HG03095 (cell line): ENCODE results near the gene FAM131B.

Experiments used
- ATAC-seq: cut with Tn5 transposase; IDR thresholded peaks from one replicate; pipeline ENCODE4 v1.9.1; 2021; ENCODE audit warnings: moderate library complexity; ENCODE audit not compliant: unreplicated experiment

Gene FAM131B

DNA sequence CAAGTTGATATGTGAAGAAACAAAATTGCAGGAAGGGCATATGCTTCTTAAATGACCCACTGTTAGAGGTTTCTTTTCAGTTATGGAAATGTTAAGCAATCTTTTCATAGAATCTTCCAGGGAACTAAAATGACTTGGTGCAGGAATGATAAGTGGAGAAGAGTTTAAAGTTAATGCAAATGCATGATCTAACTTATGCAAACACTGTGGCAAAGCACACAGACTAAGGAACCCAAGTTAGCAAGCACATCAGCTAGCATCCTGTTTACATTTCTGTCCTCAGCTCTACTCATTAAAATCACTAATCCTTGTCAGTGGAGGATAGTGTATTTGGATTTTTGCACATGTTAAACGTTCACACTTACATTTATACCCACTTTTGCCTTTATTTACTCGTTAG lies 37.3 kb downstream of the FAM131B start:
- ATAC-seq: no peak

DNA sequence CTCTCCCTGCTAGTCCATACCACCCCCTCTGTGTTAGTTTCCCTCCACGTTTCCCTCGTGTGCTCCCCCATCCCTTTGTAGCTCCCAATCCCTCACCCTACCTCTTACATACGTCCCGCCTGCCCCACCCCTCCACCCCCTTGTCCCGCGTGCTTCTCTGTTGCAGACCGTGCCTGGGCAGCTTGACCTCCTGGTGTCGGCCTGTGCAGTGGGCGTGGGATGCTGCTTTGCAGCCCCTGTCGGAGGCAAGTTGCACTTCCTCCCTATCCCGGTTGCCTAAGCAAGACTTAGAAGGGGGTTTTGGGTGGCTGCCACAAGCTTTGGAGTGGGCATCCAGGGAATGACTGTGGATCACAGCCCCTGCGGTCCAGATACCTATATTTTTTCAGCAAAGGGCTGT lies 38.9 kb downstream of the FAM131B start:
- ATAC-seq: no peak

DNA sequence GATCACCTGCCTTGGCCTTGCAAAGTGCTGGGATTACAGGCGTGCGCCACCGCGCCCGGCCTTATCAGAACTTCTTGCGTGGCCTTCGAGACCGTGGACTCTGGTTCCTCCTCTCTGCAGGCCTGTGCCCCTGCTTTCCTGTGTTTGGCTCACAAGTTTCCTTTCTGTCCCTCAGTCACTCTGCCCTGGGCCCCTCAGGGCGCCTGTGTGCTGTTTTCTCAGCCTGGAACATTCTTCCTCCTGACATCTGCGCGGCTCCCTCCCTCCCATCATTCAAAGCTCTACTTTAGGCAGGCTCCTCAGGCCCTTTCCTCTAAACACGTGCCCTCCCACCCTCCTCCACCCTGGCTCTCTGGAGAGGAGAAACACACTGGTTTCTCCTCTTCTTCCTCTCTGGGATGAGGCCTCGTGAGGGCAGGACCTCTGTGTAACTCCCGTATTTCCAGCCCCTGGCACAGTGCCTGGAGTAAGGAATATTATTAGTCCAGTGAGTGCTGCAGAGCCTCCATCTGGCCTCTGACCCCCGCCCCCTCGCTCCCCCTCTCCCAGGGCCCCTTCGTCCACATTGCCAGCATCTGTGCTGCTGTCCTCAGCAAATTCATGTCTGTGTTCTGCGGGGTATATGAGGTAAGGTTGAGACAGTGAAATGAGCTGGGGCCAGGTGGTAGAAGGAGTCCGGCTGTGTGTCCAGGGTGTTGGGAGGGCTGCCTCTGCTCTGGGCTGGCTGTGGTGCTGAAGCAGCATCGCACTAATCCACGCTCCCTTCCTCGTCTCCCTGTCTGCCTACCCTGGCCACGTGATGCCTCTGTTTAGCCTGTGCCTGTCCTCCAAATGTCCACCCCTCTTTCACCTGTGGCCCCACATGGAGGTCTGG lies 39.5 kb downstream of the FAM131B start:
- no peak for ATAC-seq

DNA sequence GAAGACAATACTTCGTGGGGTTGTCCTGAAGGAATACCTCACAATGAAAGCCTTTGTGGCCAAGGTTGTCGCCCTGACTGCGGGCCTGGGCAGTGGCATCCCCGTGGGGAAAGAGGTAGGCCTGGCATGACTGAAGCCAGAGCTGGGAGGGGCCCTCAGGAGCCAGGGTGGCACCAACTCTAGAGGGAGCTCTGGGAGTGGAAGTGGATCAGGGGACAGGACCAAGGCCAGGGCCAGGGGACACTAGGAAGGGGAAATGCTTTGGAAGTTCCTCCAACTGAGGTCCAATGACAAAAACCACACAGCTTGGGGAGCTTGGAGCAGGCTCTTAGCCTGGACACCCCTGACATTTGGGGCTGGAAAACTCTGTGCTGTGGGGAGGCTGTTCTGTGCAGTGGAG lies 40.8 kb downstream of the FAM131B start:
- no peak for ATAC-seq

DNA sequence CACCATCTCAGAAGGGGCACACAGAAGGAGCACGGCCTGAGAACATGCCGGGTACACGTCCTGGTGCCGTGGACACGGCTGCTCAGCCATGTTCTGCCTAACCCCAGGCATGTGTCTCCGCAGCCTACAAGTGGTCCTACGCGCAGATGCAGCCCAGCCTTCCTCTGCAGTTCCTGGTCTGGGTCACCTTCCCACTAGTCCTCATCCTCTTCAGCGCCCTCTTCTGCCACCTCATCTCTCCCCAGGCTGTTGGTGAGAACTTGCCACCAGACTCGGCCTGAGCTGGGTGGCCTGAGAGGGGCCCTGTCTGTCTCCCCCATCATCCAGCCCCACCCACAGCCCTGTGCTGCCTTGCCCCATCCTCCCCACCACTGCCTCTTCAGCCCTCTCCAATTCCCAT lies 41.3 kb downstream of the FAM131B start:
- no peak for ATAC-seq

DNA sequence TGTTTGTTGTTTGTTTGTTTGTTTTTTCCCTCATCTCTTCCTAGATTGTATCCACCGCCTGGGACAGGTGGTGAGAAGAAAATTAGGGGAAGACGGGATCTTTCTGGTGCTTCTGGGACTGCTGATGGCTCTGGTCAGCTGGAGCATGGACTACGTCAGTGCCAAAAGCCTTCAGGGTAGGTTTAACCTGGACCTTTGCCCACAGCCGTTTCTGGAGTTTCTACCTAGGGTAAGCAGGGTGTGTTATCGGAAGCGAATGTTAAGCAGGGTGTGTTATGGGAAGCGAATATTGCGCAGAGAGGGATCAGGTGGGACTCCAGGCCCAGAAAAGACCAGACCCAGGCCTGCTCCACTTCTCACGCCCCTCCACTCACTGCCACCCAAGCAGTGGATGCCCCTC lies 41.9 kb downstream of the FAM131B start:
- no peak for ATAC-seq

DNA sequence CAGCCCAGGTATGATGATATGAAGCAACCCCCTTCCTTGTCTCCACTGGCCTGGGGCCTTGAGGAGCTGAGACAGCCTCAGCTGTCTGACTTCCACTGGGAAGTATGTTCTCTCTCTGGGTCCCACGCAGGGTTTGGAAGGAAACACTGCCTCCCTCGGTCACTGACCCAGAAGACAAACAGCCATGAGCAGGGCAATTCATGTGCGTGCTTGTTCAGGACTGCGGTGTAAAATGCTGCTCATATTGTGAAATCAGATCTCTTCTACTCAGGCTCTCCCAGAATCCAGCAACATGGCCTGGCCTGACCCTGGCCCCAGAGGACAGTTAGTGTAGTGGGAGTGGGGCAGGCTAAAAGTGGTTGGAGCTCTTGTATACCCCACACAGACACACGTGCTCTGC lies 43.9 kb downstream of the FAM131B start:
- ATAC-seq: no peak

DNA sequence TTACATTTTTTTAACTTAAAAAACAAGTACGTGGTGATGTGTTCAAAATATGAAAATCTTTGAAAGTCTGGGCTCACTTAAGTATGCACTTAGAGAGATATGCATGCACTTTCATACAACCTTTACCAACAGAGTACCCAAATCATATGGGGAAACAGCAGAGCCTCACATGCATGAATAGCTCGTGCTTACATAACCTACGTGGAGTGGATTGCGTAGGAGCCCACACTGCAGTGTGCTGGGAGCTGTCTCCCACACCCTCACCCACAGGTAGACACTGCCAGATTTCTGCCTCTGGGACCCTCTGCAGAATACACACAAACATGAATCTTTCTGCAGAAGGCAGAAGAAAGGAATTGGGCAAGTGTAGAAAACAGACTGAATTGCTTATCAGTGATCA lies 46.0 kb downstream of the FAM131B start:
- no peak for ATAC-seq

DNA sequence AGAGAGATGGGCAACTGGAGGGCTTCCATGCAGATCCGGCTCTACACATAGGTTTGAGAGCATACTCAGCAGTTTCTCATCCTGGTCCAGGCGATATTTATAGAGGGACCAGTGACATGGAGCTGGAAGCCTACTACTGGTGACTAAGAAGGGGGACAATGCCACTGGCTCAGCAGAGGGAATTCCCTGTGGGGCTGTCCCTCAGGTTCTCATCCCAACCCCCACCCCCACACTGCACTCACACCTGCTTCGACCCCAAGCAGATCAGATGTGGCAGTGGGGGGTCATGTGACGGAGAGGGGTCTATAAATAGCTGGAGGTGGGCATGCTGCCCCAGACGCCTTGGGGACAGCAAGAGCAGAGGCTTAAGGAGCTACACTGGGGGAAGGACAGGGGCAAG lies 46.7 kb downstream of the FAM131B start, which contains the start of gene CLCN1:
TSS of gene CLCN1 (plus strand) at position 336 of the 400 bp plus-strand sequence. CDS start 102 bp downstream, outside the sequence.
- ATAC-seq: no peak

DNA sequence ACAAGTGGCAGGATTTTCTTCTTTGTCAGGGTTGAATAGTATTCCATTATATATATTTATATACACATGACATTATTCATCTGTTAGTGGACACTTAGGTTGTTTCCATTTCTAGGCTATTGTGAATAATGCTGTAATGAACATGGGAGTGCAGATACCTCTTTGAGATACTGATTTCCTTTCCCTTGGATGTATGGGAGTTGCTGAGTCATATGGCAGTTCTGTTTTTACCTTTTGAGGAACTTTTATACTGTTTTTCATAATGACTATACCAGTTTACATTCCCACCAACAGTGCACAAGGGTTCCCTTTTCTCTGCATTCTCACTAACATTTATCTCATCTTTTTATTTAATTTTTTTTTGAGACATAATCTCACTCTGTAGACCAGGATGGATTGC lies 48.4 kb downstream of the FAM131B start:
- no peak for ATAC-seq

DNA sequence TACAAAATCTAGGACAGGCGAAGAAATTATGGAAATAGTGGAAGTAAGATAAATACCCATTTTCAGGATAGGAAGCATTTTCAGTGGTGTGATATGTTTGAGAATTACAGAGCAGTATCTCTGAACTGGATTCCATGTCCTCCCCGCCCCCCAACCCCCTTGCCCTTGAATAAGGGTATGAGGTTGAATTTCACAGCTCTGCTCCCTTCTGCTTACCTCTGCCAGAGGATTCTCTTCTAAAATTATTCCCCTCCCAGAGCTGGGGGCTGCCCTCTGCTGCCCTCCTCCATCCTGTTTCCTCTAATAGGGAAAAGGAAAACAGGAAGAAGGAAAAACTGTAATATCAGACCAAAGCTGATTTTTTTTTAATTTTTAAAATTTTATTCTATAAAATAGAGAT lies 53.9 kb downstream of the FAM131B start:
- no peak for ATAC-seq

DNA sequence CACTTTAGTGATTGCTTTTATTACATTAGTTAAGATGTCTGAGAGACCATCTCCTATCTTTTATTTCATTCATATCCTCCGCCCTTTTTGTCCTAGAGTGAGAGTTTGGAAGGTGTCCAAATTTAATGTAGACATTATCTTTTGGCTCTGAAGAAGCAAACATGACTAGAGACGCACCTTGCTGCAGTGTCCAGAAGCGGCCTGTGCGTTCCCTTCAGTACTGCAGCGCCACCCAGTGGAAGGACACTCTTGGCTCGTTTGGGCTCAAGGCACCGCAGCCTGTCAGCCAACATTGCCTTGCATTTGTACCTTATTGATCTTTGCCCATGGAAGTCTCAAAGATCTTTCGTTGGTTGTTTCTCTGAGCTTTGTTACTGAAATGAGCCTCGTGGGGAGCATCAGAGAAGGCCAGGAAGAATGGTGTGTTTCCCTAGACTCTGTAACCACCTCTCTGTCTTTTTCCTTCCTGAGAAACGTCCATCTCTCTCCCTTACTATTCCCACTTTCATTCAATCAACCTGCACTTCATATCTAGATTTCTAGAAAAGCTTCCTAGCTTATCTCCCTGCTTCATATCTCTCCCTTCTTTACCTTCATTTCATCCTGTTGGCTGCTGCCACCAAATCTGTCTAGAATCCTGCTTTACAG lies 57.0 kb downstream of the FAM131B start:
- no peak for ATAC-seq

DNA sequence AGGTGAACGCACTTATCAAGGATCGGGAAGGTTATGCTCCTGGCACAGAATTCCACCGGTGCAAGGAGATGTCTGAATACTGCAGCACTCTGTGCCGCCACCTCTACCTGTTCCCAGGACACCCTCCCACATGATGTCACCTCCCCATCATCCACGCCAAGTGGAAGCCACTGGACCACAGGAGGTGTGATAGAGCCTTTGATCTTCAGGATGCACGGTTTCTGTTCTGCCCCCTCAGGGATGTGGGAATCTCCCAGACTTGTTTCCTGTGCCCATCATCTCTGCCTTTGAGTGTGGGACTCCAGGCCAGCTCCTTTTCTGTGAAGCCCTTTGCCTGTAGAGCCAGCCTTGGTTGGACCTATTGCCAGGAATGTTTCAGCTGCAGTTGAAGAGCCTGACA lies 57.6 kb downstream of the FAM131B start:
- ATAC-seq: no peak

DNA sequence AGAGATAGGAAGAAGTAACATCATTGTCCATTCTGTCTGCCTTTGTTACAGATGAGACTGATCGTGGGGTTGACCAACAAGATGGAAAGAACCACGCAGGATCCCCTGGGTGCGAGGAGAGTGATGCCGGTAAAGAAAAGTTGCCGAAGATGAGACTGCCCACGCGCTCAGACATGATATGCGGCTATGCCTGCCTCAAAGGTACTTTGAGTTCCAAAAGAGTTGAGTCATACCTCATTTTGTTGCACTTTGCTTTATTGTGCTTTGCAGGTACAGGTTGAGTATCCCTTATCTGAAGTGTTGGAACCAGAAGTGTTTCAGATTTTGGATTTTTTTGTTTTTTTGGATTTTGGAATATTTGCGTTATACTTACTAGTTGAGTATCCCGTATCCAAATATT lies 58.8 kb downstream of the FAM131B start:
- ATAC-seq: no peak
